ENCODE results near the gene KCNH2. TPM values are rescaled to one million over a fixed set of nuclear protein-coding genes. Genes with fewer than 3 reads are reported as not detected.
A peak's percentile ranks its signal among the peaks of the same experiment; 100 is the strongest.

The KCNH2 gene
- total and polyA plus RNA-seq, 2 experiments from 2014 or later: 2.6 to 14.7 TPM

DNA sequence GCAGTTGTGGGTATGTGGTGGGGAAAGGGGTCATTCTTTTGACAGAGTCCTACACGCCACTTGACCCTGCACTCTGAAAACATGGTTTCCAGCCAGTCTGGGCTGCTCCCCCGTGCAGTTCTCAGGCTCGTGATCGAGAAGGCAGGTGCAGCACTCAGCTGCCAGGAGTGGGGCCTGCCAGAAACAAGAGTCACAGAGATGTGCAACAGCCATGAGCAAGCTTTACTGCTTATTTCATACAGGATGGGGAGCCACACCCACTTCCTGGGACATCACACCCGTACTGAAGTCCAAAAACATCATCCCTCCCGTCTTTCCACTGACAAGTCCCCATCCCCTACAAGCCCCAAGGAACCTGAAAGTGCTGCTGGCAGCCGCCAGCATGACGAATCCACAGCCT, 36.8 kb upstream of the KCNH2 start (continued):
- TF ChIP-seq EZH2 (IDR thresholded peaks at IDR 0.05; ENCODE audit: low read depth, unreplicated experiment) (no peak), CREB1 (CRISPR knock-in tag; IDR thresholded peaks at IDR 0.05; ENCODE audit: low read depth) (no peak), NANOG (IDR thresholded peaks at IDR 0.05; ENCODE audit: borderline replicate concordance) (no peak), JUNB (IDR thresholded peaks at IDR 0.05; ENCODE audit: unreplicated experiment) (no peak), STAT1 (IDR thresholded peaks at IDR 0.05; ENCODE audit: unreplicated experiment) (no peak)
- TF ChIP-seq, protein P1, sequence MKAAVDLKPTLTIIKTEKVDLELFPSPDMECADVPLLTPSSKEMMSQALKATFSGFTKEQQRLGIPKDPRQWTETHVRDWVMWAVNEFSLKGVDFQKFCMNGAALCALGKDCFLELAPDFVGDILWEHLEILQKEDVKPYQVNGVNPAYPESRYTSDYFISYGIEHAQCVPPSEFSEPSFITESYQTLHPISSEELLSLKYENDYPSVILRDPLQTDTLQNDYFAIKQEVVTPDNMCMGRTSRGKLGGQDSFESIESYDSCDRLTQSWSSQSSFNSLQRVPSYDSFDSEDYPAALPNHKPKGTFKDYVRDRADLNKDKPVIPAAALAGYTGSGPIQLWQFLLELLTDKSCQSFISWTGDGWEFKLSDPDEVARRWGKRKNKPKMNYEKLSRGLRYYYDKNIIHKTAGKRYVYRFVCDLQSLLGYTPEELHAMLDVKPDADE (IDR thresholded peaks at IDR 0.05): no peak
- TF ChIP-seq, protein P2, sequence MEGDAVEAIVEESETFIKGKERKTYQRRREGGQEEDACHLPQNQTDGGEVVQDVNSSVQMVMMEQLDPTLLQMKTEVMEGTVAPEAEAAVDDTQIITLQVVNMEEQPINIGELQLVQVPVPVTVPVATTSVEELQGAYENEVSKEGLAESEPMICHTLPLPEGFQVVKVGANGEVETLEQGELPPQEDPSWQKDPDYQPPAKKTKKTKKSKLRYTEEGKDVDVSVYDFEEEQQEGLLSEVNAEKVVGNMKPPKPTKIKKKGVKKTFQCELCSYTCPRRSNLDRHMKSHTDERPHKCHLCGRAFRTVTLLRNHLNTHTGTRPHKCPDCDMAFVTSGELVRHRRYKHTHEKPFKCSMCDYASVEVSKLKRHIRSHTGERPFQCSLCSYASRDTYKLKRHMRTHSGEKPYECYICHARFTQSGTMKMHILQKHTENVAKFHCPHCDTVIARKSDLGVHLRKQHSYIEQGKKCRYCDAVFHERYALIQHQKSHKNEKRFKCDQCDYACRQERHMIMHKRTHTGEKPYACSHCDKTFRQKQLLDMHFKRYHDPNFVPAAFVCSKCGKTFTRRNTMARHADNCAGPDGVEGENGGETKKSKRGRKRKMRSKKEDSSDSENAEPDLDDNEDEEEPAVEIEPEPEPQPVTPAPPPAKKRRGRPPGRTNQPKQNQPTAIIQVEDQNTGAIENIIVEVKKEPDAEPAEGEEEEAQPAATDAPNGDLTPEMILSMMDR (conservative IDR thresholded peaks at IDR 0.05; ENCODE audit: low read depth in 2 of 2): no peak

DNA sequence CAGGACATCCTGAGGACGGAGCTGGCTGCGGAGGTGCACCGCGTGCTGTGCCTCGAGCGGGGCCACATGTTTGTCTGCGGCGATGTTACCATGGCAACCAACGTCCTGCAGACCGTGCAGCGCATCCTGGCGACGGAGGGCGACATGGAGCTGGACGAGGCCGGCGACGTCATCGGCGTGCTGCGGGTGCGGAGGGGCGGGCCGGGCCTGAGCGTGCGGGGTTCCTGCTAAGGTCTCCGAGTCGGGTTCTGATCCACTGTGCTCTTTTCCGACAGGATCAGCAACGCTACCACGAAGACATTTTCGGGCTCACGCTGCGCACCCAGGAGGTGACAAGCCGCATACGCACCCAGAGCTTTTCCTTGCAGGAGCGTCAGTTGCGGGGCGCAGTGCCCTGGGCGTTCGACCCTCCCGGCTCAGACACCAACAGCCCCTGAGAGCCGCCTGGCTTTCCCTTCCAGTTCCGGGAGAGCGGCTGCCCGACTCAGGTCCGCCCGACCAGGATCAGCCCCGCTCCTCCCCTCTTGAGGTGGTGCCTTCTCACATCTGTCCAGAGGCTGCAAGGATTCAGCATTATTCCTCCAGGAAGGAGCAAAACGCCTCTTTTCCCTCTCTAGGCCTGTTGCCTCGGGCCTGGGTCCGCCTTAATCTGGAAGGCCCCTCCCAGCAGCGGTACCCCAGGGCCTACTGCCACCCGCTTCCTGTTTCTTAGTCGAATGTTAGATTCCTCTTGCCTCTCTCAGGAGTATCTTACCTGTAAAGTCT, 35.8 kb upstream of the KCNH2 start:
- no peaks in the 10 kb centered on the region for H3K36me3 ChIP-seq (ENCODE audit: insufficient read depth)
- Mint-ChIP-seq H3K9me3 (no peaks in the 10 kb centered on the region; the same call in 2 of the 3 replicates), H3K4me3 (peak overlapping the region; percentile 77), H3K36me3 (ENCODE audit: low read depth) (peaks cover 7% of the 10 kb centered on the region), H3K4me1 (peaks cover 37% of the 10 kb centered on the region), H3K27ac (peak overlapping the region; percentile 36; the same call in 1 of the 2 replicates), H3K27me3 (ENCODE audit: insufficient read depth, low read depth, poor library complexity) (peaks cover 47% of the 10 kb centered on the region)
- ATAC-seq (peak; percentile 31), DNase-seq (ENCODE audit: low spot score) (peak; percentile 99)
- H3K4me1 ChIP-seq (ENCODE audit: insufficient read depth): peaks cover 20% of the 10 kb centered on the region
- TF ChIP-seq, protein P2 (conservative IDR thresholded peaks at IDR 0.05; ENCODE audit: low read depth in 2 of 2): peak in 1 of 2 experiments; percentile 42; a peak in 2 of 4 replicates
- TF ChIP-seq CREB1 (CRISPR knock-in tag; IDR thresholded peaks at IDR 0.05; ENCODE audit: low read depth) (peak; percentile 93), POLR2AphosphoS5 (IDR thresholded peaks at IDR 0.05; ENCODE audit: low read depth) (peak; percentile 79), ZNF331 (CRISPR knock-in tag; IDR thresholded peaks at IDR 0.05; ENCODE audit: low read depth) (no peak), EZH2phosphoT487 (IDR thresholded peaks at IDR 0.05; ENCODE audit: unreplicated experiment) (no peak)
- 0 out of 2 replicates have a peak, but pooled peaks cover 9% of the 10 kb centered on the region for H3F3A ChIP-seq (replicated peaks; ENCODE audit: low read depth)
- no peaks in the 10 kb centered on the region for H3K79me2 ChIP-seq (replicated peaks; ENCODE audit: insufficient read depth)
- no peak overlapping the region for H3K27ac ChIP-seq (ENCODE audit: low read depth)
- H3K4me3 ChIP-seq: peak overlapping the region; percentile 75
- peak overlapping the region; percentile 88 for H3K4me2 ChIP-seq
- peak overlapping the region; percentile 95 for H2AFZ ChIP-seq
- H4K20me1 ChIP-seq (replicated peaks; ENCODE audit: insufficient read depth): no peaks in the 10 kb centered on the region
- H3K27me3 ChIP-seq (ENCODE audit: insufficient read depth): peaks cover 38% of the 10 kb centered on the region
- no peaks in the 10 kb centered on the region for H3K9me2 ChIP-seq (ENCODE audit: insufficient read depth)

Data from GM23338 (cell line).